Measurements from ENCODE around the gene RGSL1. TPM values are rescaled to one million over a fixed set of nuclear protein-coding genes. Genes with fewer than 3 reads are reported as not detected.
"Not testable (repeated sequence)": the region's sequence is repeated elsewhere in the genome, so short reads cannot be mapped to it uniquely, and the experiment has no call there.

Gene RGSL1
- total RNA-seq, 2 donors from 2014 or later: not detected

- DNase-seq (no peak), ATAC-seq (no peak)
- intact Hi-C loops (cut with DNase I): no loop called here
These were observed 70.8 kb downstream of the RGSL1 start for GRCh38 chr1:182520736-182521135.

- intact Hi-C loops (cut with DNase I): no loop called here
- ATAC-seq: no peak
- no peak for DNase-seq
These were observed 75.4 kb downstream of the RGSL1 start for GRCh38 chr1:182525342-182525741.

DNA sequence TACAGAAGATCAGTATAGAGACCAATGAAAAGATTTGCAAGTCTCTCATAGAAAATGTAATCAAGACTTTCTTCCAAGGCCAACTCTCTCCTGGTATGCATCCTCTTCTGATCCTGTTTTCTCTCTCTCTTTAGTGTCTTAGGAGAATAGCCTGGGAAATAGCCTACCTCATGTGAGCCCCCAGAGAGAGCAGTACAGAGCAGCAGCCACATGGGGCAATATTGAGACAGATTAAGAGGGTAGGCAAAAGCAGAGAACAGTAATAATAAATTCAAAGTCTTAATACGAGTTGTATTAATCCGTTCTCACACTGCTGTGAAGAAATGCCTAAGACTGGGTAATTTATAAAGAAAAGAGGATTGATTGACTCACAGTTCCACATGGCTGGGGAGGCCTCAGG lies 77.7 kb downstream of the RGSL1 start:
- no peak for ATAC-seq
- intact Hi-C loops (cut with DNase I): no loop called here

GRCh38 chr1:182528206-182528605 lies 78.3 kb downstream of the RGSL1 start:
- not testable (repeated sequence) for DNase-seq, ATAC-seq

More for the DNA sequence above, 77.7 kb downstream of the RGSL1 start:
- no peak for DNase-seq

GRCh38 chr1:182533896-182534295 lies 84.0 kb downstream of the RGSL1 start:
- intact Hi-C loops (cut with DNase I): no loop called here
- ATAC-seq: no peak
- no peak for DNase-seq

More at GRCh38 chr1:182528206-182528605, 78.3 kb downstream of the RGSL1 start:
- intact Hi-C loops (cut with DNase I): not testable (repeated sequence)

DNA sequence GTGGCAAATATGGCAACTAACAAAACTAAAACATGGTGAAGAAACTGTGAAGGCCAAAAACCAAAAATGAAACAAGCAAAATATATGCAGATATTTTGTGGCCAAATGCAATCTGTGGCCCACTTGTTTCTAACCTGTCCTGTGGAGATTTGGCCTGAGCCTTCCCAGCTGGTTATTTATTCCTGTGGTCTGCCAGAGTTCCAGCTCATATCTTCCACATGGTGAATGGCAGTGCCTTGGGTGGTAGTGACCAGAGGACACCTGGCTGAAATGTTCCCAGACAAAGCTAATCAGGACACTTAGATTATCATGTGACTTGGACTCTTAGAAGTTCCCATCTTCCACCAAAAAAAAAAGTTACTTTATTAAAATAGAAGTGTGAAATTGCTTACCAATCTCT lies 99.4 kb downstream of the RGSL1 start:
- intact Hi-C loops (cut with DNase I): no loop called here
- DNase-seq (no peak), ATAC-seq (no peak)

- ATAC-seq (no peak), DNase-seq (no peak)
- intact Hi-C loops (cut with DNase I): no loop called here
These were observed 99.9 kb downstream of the RGSL1 start for GRCh38 chr1:182549811-182550210.

DNA sequence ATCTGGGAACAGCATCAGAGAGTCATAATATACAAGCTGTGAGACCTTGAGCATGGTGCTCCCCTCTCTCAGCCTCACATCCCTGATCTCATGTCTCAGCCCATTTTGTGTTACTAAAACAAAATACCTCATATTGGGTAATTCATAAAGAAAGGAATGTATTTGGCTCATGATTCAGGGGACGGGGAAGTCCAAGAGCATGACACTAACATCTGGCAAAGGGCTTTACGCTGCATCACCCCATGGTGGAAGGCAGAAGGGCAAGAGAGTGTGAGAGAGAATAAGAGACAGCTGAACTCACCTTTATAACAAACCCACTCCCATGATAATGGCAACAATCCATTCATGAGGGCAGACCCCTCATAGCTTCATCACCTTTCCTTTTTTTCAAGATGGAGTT lies 102.6 kb downstream of the RGSL1 start:
- intact Hi-C loops (cut with DNase I): no loop called here
- ATAC-seq (no peak), DNase-seq (no peak)

DNA sequence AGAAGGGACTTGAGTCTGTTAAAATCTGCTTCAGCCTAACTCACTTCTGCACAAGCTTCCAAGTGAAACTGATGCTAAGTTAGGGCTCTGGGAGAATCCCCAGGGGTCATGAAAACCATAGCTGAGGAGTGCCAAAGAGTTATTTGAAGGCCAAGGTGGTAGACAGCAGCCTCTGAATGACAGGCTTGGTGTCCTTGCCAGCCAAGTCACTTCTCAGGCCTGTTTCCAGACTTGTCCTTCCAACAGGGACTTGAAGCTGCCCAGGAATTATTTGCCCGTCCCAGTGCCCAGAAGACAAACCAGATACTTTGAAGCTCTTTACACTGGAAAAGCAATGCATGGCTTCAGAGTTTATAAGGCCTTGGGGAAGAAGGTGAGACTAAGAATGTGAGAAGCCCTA lies 105.5 kb downstream of the RGSL1 start:
- ATAC-seq (no peak), DNase-seq (no peak)
- intact Hi-C loops (cut with DNase I): no loop called here

DNA sequence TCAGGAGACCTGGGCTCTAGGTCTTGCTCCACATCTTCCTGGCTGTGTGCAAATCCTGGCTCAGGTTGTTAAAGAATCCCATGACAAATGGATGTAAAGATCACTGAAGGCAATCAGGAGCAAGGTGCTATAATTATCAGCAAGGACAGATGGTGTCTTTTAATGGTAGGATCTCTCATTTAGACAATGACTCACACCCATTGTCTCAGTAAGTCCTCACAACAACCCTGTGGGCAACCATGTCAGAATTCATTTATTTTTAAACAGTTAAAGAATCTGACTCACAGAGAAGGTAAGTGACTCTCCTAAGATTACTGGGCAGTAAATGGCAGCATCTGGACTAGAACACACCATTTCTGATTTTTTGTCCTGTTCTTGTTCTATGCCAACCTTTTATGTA lies 106.3 kb downstream of the RGSL1 start:
- ATAC-seq (no peak), DNase-seq (no peak)
- intact Hi-C loops (cut with DNase I): no loop called here

DNA sequence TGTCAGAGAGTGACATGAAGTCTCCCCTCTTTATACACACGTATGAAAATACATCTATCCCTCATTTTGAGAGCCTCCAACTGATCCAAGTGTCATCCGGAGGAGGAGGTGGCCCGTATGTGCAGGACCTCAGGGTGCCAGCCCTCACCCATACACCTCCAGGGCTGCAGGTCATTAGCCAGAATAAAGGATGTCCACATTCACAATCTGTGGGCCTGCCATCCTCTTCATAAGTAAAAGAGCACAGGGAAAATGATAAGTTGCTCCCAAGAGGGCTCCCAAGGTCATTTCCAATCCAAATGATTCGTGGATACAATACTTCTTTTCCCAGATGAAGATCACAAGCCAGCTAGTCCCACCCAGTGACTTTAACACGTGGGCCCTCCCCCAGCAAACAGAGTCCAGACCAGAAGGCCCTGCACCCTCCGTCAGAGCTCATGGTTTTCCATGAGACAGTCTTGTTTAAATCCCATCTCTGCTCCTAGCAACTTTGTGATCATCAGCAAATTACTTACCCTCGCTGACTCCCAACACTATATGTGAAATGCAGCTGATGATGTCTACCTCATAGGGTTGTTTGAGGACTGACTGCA lies 110.5 kb downstream of the RGSL1 start:
- DNase-seq: no peak
- intact Hi-C loops (cut with DNase I): no loop called here
- ATAC-seq: no peak

- intact Hi-C loops (cut with DNase I): no loop called here
- DNase-seq: no peak
- no peak for ATAC-seq
These were observed 111.5 kb downstream of the RGSL1 start for GRCh38 chr1:182561456-182561855.

DNA sequence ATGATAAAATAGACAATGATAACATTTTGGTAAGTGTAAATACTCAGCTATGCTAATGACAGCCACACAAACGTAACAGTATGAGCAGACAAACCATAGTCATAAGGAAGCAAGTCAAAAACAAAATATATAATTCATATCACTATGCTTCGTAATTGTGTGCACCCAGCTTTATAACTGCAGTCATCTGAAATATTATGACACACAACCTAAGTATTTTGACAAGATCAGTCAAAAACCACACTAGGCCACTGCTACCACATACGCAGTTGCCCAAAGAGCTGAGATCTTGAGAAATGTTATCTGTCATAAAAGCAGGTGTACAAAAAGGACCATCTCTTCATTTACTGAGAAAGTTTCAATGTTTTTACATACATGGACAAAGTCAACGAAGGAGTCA lies 113.1 kb downstream of the RGSL1 start:
- ATAC-seq: no peak

DNA sequence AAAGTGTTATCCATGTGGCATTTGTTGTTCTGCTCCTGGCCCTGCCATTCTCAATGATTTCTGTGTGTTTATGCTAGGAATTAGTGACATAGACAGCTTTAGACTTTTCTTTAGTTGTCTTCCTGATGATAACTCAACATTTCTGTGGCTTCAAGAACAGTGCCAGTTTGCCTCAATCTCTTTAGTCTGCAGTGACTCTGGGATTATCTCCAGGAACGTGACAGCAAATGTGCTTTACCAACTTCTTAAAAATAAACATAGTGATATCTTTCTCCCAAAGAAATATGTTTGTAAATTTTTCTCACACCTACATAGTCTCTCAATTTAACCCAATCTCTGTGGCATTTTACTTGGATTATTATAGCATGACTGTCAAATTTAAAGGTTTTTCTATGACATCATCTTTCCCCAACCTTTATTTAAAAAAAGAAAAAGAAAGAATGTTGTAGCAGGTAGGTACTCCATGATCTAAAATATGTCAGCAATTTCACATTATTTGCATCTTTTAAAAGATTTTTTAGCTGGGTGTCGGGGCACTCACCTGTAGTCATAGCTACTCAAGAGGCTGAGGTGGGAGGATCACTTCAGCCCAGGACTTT lies 114.6 kb downstream of the RGSL1 start:
- no peak for DNase-seq
- intact Hi-C loops (cut with DNase I): no loop called here
- no peak for ATAC-seq

More for the DNA sequence above, 113.1 kb downstream of the RGSL1 start:
- DNase-seq: no peak
- intact Hi-C loops (cut with DNase I): no loop called here

- intact Hi-C loops (cut with DNase I): no loop called here
- ATAC-seq: no peak
- DNase-seq: no peak
These were observed 115.6 kb downstream of the RGSL1 start for GRCh38 chr1:182565537-182565936.

DNA sequence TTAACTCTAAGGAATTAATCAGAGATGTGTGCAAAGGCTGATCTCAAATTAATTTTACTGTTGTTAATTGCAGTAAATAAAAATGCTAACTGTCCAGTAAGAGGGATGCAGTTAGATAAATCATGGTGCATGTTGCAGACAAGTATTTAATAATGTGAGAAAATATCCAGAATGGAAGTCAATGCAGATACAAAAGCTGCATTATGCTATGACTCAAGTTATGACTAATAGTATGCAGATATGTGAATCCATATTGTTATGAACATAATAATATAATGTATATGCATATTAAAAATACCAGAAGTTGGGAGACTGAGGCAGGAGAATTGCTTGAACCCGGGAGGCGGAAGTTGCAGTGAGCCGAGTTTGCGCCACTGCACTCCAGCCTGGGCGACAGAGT lies 117.7 kb downstream of the RGSL1 start:
- no peak for DNase-seq
- no peak for ATAC-seq
- intact Hi-C loops (cut with DNase I): no loop called here

DNA sequence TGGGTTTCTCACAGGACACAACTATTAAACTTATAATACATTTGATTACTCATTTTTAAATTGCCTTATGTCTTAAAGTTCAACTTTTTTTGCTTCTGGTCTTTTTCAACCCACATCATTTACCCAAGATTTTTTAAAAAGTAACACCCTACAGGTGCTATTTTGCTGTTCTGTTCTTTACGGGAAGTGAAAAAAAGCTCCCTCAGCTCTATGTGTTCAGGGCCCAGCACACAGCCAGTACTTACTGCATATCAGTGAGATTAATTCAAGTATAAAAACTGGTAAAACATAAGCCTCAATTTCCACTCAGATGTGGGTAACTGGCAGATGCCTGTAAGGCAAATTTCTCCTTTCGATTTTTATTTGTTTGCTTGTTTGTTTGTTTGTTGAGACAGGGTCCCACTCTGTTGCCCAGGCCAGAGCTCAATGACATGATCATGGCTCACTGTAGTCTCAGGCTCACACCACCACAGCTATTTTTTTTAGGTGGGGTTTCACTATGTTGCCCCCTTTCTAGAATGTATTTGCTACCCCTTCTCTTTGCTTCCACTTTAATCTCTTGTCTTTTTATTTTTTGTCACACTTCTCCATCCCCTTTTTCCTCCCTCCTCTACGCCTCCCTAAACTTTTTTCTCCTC lies 118.8 kb downstream of the RGSL1 start:
- DNase-seq: no peak
- no peak for ATAC-seq
- intact Hi-C loops (cut with DNase I): no loop called here

DNA sequence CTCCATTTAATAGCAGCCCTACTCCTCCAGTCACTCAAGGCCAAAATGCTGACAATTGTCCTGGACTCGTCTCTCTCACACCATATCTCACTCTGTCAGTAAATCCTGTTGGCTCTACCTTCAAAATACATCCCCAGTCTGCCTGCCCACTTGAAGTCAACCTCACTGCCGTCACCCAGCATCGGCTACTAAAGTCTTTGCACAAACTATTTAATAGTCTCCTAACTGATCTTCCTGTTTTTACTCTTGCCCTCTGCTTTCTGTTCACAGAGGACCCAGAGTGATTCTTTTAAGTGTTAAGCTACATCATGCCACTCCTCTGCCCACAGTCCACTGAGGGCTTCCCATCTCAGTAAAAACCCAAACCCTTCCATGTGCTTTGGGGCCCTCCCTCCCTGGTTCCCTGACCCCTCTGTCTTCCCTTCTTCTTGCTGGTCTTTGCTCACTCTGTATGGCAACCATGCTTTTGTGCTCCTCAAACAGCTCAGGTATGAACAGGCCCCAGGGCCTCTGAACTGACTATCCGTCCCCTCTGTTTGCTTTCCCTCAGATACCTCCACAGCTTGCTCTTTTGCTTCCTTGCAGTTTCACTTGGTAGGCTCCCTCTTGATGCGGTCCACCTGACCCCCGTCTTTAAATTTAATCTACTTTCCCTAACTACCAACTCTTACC lies 120.1 kb downstream of the RGSL1 start:
- intact Hi-C loops (cut with DNase I): no loop called here
- no peak for DNase-seq
- ATAC-seq: no peak

GRCh38 chr1:182570611-182570970 lies 120.6 kb downstream of the RGSL1 start:
- no peak for DNase-seq
- ATAC-seq: no peak
- intact Hi-C loops (cut with DNase I): no loop called here

DNA sequence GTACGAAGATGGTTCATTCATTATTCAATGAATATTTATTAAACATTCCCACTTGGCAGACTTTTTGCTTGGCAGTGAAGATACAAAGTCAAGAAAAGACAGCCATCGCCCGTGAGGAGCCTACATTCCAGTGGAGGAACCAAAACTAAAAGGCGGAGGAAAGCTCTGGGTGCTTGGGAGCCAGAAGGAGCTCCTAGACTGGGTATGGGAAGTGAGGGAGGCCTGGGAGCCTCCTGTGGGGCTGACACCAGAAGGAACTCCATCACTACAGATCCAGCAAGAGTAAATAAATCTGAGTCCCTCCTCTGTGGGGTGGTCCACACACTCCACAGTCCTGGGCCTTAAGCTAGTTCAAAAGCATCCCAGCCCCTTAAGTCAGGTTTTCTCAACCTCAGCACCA lies 124.2 kb downstream of the RGSL1 start:
- DNase-seq: no peak
- intact Hi-C loops (cut with DNase I): no loop called here
- no peak for ATAC-seq

Measured in left cardiac atrium (tissue), 4 donors.